Vagina (tissue), 2 donors: ENCODE results near the gene TSPEAR. TPM values are rescaled to one million over a fixed set of nuclear protein-coding genes. Genes with fewer than 3 reads are reported as not detected.
A peak's percentile ranks its signal among the peaks of the same experiment; 100 is the strongest.

Experiments used
- DNase-seq, 2 donors: peaks; one replicate each; pipeline ENCODE4 v3.0.0-alpha.2; 2017; ENCODE audit errors: extremely low spot score in 2 of 2
- H3K27ac ChIP-seq: fragments of 200-600 bp; sonication (generic); one replicate; pipeline ENCODE4 v1.5.1; 2019
- H3K27me3 ChIP-seq: fragments of 200-600 bp; sonication (generic); one replicate; pipeline ENCODE4 v1.5.1; 2019
- H3K36me3 ChIP-seq, 2 donors: fragments of 200-600 bp; sonication (generic); one replicate each; pipeline ENCODE4 v1.5.1; 2017 to 2019
- H3K4me1 ChIP-seq: fragments of 200-600 bp; sonication (generic); one replicate; pipeline ENCODE4 v1.5.1; 2019
- H3K4me3 ChIP-seq, 2 donors: fragments of 200-600 bp; sonication (generic); 1 replicate in 1 of 2; 2 replicates in 1 of 2; pipeline ENCODE4 v1.5.1; 2016 to 2019
- H3K9me3 ChIP-seq: fragments of 200-600 bp; sonication (generic); one replicate; pipeline ENCODE4 v1.5.1; 2019
- CTCF ChIP-seq, 3 experiments: fragments of 450-650 bp in 2 of 3; fragments of 200-600 bp in 1 of 3; sonication (generic) in 1 of 3; IDR thresholded peaks; one replicate each; pipeline ENCODE4 v1.5.1; 2017 to 2019; ENCODE audit warnings: antibody characterized with exemption in 3 of 3, mild to moderate bottlenecking in 2 of 3, moderate library complexity in 2 of 3
- POLR2A ChIP-seq, 2 donors: fragments of 450-650 bp; IDR thresholded peaks; one replicate each; pipeline ENCODE4 v1.6.1; 2017; ENCODE audit warnings: antibody characterized with exemption in 2 of 2, mild to moderate bottlenecking in 2 of 2, moderate library complexity in 2 of 2
- POLR2AphosphoS5 ChIP-seq, 2 donors: sonication (generic); formaldehyde crosslinking; IDR thresholded peaks; one replicate each; pipeline ENCODE4 v1.9.0; 2017; ENCODE audit warnings: antibody characterized with exemption in 2 of 2, mild to moderate bottlenecking in 2 of 2, low read depth in 1 of 2; ENCODE audit not compliant: insufficient read depth in 1 of 2
- intact Hi-C: fragments of 100-400 bp; cut with DNase I; formaldehyde crosslinking; loops from one replicate; pipeline ENCODE4 v1.15.1; 2023
- total RNA-seq: library from RNA; depleted of rRNA; stranded (reverse); fragments of >200 nt; gene quantifications from one replicate; pipeline ENCODE4 v1.2.3, GENCODE V29; 2016

Gene TSPEAR
- total RNA-seq, 1 donor from 2014 or later, result not detected

DNA sequence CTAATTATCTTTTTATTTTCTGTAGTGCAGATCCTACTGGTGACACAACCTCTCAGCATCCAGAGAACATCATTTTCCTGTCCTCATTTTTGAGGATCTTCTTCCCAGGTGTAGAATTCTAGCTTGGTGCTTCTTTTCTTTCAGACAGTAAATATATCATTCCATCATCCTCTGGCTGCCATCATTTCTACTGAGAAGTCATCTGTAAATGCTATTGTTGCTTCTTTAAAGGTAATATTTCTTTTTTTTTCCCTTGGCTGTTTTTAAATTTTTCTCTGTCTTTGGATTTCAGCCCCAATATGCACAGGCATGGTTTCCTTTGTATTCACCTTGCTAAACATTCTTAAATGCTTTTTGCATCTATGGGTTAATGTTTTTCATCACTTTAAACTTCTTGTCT lies 87.8 kb downstream of the TSPEAR start:
- H3K9me3 ChIP-seq, result peaks cover 6% of the 10 kb centered on the region
- no peak overlapping the region for H3K27ac ChIP-seq
- DNase-seq, result no peak
- intact Hi-C loops, result no loop called here
- TF ChIP-seq CTCF (IDR thresholded peaks at IDR 0.05), result no peak
- TF ChIP-seq POLR2A (IDR thresholded peaks at IDR 0.05), result no peak
- TF ChIP-seq POLR2AphosphoS5 (IDR thresholded peaks at IDR 0.05; ENCODE audit: insufficient read depth in 1 of 2, low read depth in 1 of 2), result no peak
- no peak overlapping the region for H3K4me3 ChIP-seq
- no peaks in the 10 kb centered on the region for H3K27me3 ChIP-seq
- H3K36me3 ChIP-seq, result no peaks in the 10 kb centered on the region
- H3K4me1 ChIP-seq, result no peaks in the 10 kb centered on the region

DNA sequence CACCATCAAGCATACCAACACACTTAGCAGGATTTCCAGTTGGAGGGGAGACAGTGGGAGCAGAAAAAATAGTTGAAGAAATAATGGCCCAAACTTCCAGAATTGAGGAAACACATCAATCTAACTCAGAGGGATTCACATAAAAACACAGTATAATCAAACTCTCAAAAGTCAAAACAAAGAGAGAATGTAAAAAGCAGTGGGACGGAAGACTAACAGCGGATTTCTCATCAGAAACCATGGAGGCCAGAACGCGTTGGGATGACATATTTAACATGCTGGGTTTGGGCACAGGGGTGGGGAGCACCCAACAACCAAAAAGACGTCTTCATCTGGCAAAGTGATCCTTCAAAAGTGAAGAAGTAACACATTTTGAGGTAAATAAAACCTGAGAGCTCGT lies 91.5 kb downstream of the TSPEAR start:
- no peak for DNase-seq
- H3K4me3 ChIP-seq, result no peak overlapping the region
- no peaks in the 10 kb centered on the region for H3K4me1 ChIP-seq
- peaks cover 6% of the 10 kb centered on the region for H3K9me3 ChIP-seq
- intact Hi-C loops, result no loop called here
- H3K27me3 ChIP-seq, result no peaks in the 10 kb centered on the region
- H3K36me3 ChIP-seq, result no peaks in the 10 kb centered on the region
- H3K27ac ChIP-seq, result no peak overlapping the region
- no peak for TF ChIP-seq POLR2AphosphoS5 (IDR thresholded peaks at IDR 0.05; ENCODE audit: insufficient read depth in 1 of 2, low read depth in 1 of 2)
- TF ChIP-seq CTCF (IDR thresholded peaks at IDR 0.05), result no peak
- no peak for TF ChIP-seq POLR2A (IDR thresholded peaks at IDR 0.05)

DNA sequence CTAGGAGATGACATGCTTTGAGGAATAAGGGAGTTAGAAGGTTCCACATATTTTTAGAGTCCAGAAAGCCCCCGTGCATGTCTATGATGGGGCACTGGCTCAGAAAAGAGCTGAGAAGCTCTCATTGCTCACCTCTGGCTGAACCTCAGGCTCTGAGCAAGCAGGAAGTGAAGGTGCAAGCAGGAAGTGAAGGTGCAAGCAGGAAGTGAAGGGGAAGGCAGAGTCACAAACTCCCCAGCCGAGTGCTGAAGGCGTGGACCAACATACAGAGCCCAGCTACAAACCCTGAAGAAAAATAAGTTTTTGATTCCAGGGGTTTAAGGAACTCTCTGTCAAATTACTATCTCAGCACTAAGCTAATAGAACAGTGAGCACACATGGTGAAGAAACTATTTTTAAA lies 92.5 kb downstream of the TSPEAR start:
- H3K27ac ChIP-seq, result no peak overlapping the region
- TF ChIP-seq POLR2A (IDR thresholded peaks at IDR 0.05) (no peak), CTCF (IDR thresholded peaks at IDR 0.05) (no peak)
- no peaks in the 10 kb centered on the region for H3K27me3 ChIP-seq
- intact Hi-C loops, result no loop called here
- no peaks in the 10 kb centered on the region for H3K4me1 ChIP-seq
- H3K9me3 ChIP-seq, result peaks cover 2% of the 10 kb centered on the region
- no peaks in the 10 kb centered on the region for H3K36me3 ChIP-seq
- no peak overlapping the region for H3K4me3 ChIP-seq
- no peak for DNase-seq

- no peak for TF ChIP-seq CTCF (IDR thresholded peaks at IDR 0.05)
- TF ChIP-seq POLR2AphosphoS5 (IDR thresholded peaks at IDR 0.05; ENCODE audit: insufficient read depth in 1 of 2, low read depth in 1 of 2), result no peak
- no peak for TF ChIP-seq POLR2A (IDR thresholded peaks at IDR 0.05)
- Histone ChIP-seq H3K9me3 (no peaks in the 10 kb centered on the region), H3K27ac (no peak overlapping the region), H3K27me3 (no peaks in the 10 kb centered on the region), H3K4me1 (no peaks in the 10 kb centered on the region), H3K36me3 (no peaks in the 10 kb centered on the region), H3K4me3 (no peak overlapping the region)
- intact Hi-C loops, result no loop called here
- DNase-seq, result no peak
These were observed 92.9 kb downstream of the TSPEAR start for GRCh38 chr21:44618504-44618903.

GRCh38 chr21:44617071-44617501 lies 94.3 kb downstream of the TSPEAR start:
- Histone ChIP-seq H3K27me3 (no peaks in the 10 kb centered on the region), H3K4me1 (no peaks in the 10 kb centered on the region), H3K27ac (no peak overlapping the region), H3K4me3 (no peak overlapping the region), H3K9me3 (no peaks in the 10 kb centered on the region), H3K36me3 (no peaks in the 10 kb centered on the region)
- DNase-seq, result peak; percentile 62 to 88
- TF ChIP-seq CTCF (IDR thresholded peaks at IDR 0.05) (no peak), POLR2AphosphoS5 (IDR thresholded peaks at IDR 0.05; ENCODE audit: insufficient read depth in 1 of 2, low read depth in 1 of 2) (no peak), POLR2A (IDR thresholded peaks at IDR 0.05) (no peak)
- intact Hi-C loops, result no loop called here
